NCI-H460 (cell line): ENCODE measurements around the gene EPS15. TPM values are rescaled to one million over a fixed set of nuclear protein-coding genes. Genes with fewer than 3 reads are reported as not detected.

Experiments used
- DNase-seq: peaks from one replicate; pipeline ENCODE4 v3.0.0-alpha.2; 2016; ENCODE audit warnings: low read depth; ENCODE audit errors: extremely low read depth
- small RNA-seq, 2 experiments: library from RNA; depleted of rRNA; stranded (forward); fragments of <200 nt; gene quantifications; one replicate each; pipeline ENCODE3, GENCODE V24; 2014
- total RNA-seq: library from RNA; depleted of rRNA; stranded (reverse); fragments of >200 nt; shearing (Covaris generic); gene quantifications from 2 replicates; pipeline ENCODE4 v1.2.3, GENCODE V29; 2014; rRNA removed

EPS15 gene
- total RNA-seq, 1 experiment from 2014 or later = 21.3 TPM

GRCh38 chr1:51304360-51304759, 214.7 kb downstream of the EPS15 start:
- DNase-seq = no peak

Small RNA genes lying within 50 kb of the gene (small RNA-seq; reads per million reads assigned to genes)
- gene RNU6-1281P (0 reads per million in 2 experiments), gene RNU6-877P (0 reads per million in 2 experiments)

Other genes starting within 250 kb of the EPS15 start
- gene TTC39A, start 188.7 kb downstream of the EPS15 start, total RNA-seq = 0.46 and 2.3 TPM in 2 replicates
- 47.7 and 51.0 TPM in 2 replicates for gene OSBPL9, start 97.8 kb upstream of the EPS15 start, total RNA-seq